ENCODE measurements around the gene NACC2. TPM values are rescaled to one million over a fixed set of nuclear protein-coding genes. Genes with fewer than 3 reads are reported as not detected.
A peak's percentile ranks its signal among the peaks of the same experiment; 100 is the strongest.

The NACC2 gene
- total and polyA plus RNA-seq, 2 experiments from 2014 or later: 3.8 to 20.8 TPM

GRCh38 chr9:136098210-136098609, 3.1 kb upstream of the NACC2 start (continued):
- no peak for TF ChIP-seq ETS1 (IDR thresholded peaks at IDR 0.05)

GRCh38 chr9:136096505-136097001, 1.5 kb upstream of the NACC2 start:
- Mint-ChIP-seq H3K27me3 (ENCODE audit: insufficient read depth, low read depth, poor library complexity) (peaks cover 32% of the 10 kb centered on the region), H3K9me3 (no peaks in the 10 kb centered on the region), H3K4me1 (peaks cover 31% of the 10 kb centered on the region), H3K36me3 (ENCODE audit: low read depth) (no peaks in the 10 kb centered on the region), H3K4me3 (peak overlapping the region; percentile 59), H3K27ac (no peak overlapping the region)
- Histone ChIP-seq H3K27ac (ENCODE audit: low read depth) (no peak overlapping the region), H3K36me3 (ENCODE audit: insufficient read depth) (no peaks in the 10 kb centered on the region), H3K27me3 (ENCODE audit: insufficient read depth) (peaks cover 31% of the 10 kb centered on the region), H3K4me2 (no peak overlapping the region), H3K4me3 (no peak overlapping the region), H3K9me2 (ENCODE audit: insufficient read depth) (no peaks in the 10 kb centered on the region), H4K20me1 (replicated peaks; ENCODE audit: insufficient read depth) (no peaks in the 10 kb centered on the region), H3F3A (replicated peaks; ENCODE audit: low read depth) (peaks cover 6% of the 10 kb centered on the region; the same call in 1 of the 2 replicates), H3K4me1 (ENCODE audit: insufficient read depth) (peaks cover 22% of the 10 kb centered on the region), H2AFZ (no peak overlapping the region), H3K79me2 (replicated peaks; ENCODE audit: insufficient read depth) (no peaks in the 10 kb centered on the region)
- DNase-seq (ENCODE audit: low spot score) (no peak), ATAC-seq (no peak)
- TF ChIP-seq ETS1 (IDR thresholded peaks at IDR 0.05) (no peak), ZNF462 (CRISPR knock-in tag; IDR thresholded peaks at IDR 0.05) (no peak), REST (IDR thresholded peaks at IDR 0.05; ENCODE audit: unreplicated experiment) (no peak), NANOG (IDR thresholded peaks at IDR 0.05; ENCODE audit: borderline replicate concordance) (no peak), CREB1 (CRISPR knock-in tag; IDR thresholded peaks at IDR 0.05; ENCODE audit: low read depth) (no peak), CTCF (conservative IDR thresholded peaks at IDR 0.05; ENCODE audit: low read depth in 2 of 2) (no peak), STAT1 (IDR thresholded peaks at IDR 0.05; ENCODE audit: unreplicated experiment) (no peak)
